GM19193 (cell line): ENCODE results near the gene NAA16.

Experiments used
- POLR2A ChIP-seq: IDR thresholded peaks from 4 replicates; pipeline ENCODE4 v1.6.1; 2011; ENCODE audit not compliant: insufficient read depth, insufficient read length; ENCODE audit errors: extremely low read depth

Gene NAA16

GRCh38 chr13:41317243-41317642 lies 6.2 kb downstream of the NAA16 start:
- TF ChIP-seq POLR2A: no peak

- no peak for TF ChIP-seq POLR2A
Observed at GRCh38 chr13:41325752-41326151, 14.7 kb downstream of the NAA16 start.

GRCh38 chr13:41326661-41327060 lies 15.6 kb downstream of the NAA16 start:
- TF ChIP-seq POLR2A: no peak

GRCh38 chr13:41327994-41328790 lies 17.1 kb downstream of the NAA16 start:
- TF ChIP-seq POLR2A: no peak

- no peak for TF ChIP-seq POLR2A
Observed at GRCh38 chr13:41332829-41333228, 21.8 kb downstream of the NAA16 start.

- no peak for TF ChIP-seq POLR2A
Observed at GRCh38 chr13:41334810-41335209, 23.7 kb downstream of the NAA16 start.

GRCh38 chr13:41344358-41344757 lies 33.3 kb downstream of the NAA16 start:
- no peak for TF ChIP-seq POLR2A

GRCh38 chr13:41345165-41345913 lies 34.3 kb downstream of the NAA16 start:
- TF ChIP-seq POLR2A: no peak

- TF ChIP-seq POLR2A: no peak
Observed at GRCh38 chr13:41345914-41346589, 35.0 kb downstream of the NAA16 start.

GRCh38 chr13:41352935-41353840 lies 42.1 kb downstream of the NAA16 start:
- no peak for TF ChIP-seq POLR2A

GRCh38 chr13:41354416-41354815 lies 43.3 kb downstream of the NAA16 start:
- TF ChIP-seq POLR2A: no peak

GRCh38 chr13:41356786-41357185 lies 45.7 kb downstream of the NAA16 start:
- no peak for TF ChIP-seq POLR2A

GRCh38 chr13:41361491-41361890 lies 50.4 kb downstream of the NAA16 start:
- TF ChIP-seq POLR2A: no peak

GRCh38 chr13:41364043-41364442 lies 53.0 kb downstream of the NAA16 start:
- TF ChIP-seq POLR2A: no peak

GRCh38 chr13:41365631-41366030 lies 54.6 kb downstream of the NAA16 start:
- TF ChIP-seq POLR2A: no peak

- TF ChIP-seq POLR2A: no peak
Observed at GRCh38 chr13:41370736-41371135, 59.7 kb downstream of the NAA16 start.
